HG02588 (cell line): ENCODE data around the gene RDM1.

Experiments
- ATAC-seq: cut with Tn5 transposase; IDR thresholded peaks from one replicate; pipeline ENCODE4 v1.9.1; 2021; ENCODE audit warnings: mild to moderate bottlenecking, moderate library complexity; ENCODE audit not compliant: unreplicated experiment

RDM1 gene

DNA sequence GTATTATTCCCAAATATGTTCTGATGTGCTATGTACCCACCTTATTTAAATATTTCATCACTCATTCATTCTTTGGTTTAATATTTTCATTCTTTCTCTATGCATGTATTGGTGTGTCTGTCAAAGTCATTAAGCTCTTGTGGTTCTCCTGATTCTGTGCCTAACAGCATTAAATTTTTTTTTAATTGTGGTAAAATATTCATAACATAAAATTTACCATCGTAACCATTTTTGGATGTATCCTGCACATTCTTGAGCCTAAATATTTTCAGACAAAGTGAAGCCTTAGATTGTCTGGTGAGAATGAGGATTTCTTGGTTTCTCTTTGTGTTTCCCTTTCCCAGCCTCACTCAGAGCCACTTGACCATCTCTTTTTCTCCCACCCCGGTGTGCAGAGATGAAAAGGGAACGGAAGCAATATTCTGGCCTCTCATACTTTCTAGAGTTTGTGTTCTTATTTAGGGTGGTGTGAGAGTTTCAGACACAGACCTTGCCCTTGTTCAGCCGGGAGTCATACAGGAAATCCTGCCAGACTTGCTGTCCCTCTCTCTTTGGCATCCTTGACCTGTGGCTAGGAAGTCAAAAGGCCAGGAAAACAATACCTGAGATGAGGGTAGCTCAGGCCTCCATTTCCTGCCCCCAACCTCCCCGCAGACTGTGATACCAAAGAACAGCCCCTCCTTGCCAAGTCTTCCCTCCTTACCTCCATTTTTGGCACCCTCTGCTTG, 55.3 kb downstream of the RDM1 start:
- no peak for ATAC-seq

- ATAC-seq: no peak
These were observed 58.2 kb downstream of the RDM1 start for GRCh38 chr17:35872196-35872980.

- no peak for ATAC-seq
These were observed 59.4 kb downstream of the RDM1 start for GRCh38 chr17:35870906-35871819.

- ATAC-seq: no peak
These were observed 61.8 kb downstream of the RDM1 start, which contains the start of gene HEATR9 for GRCh38 chr17:35868737-35869136. TSS of gene HEATR9 (minus strand) at chr17:35868891. CDS start at chr17:35868742, 149 bp downstream.
